K562 (cell line): ENCODE results near the gene VAT1L. TPM values are rescaled to one million over a fixed set of nuclear protein-coding genes. Genes with fewer than 3 reads are reported as not detected.

Experiments used
- ATAC-seq: fragments of 200-7000 bp; cut with Tn5 transposase; 3 replicates; pipeline ENCODE4 v1.9.1; 2020; ENCODE audit warnings: moderate library complexity
- BruUV-seq: library from RNA; stranded (reverse); fragments of 400-500 nt; replicated peaks from 2 replicates; lab custom pipeline; 2021; lab: Mats Ljungman, UMichigan
- CTCF ChIA-PET: fragments of 300-600 bp; formaldehyde crosslinking; extraction: SDS; loops from one replicate; lab custom pipeline; 2021; ENCODE audit warnings: low intra/inter-chr PET ratio; lab: Yijun Ruan, JAX
- POLR2A ChIA-PET: fragments of 300-600, 350-650 bp; sonication (Branson Sonifier 250); formaldehyde crosslinking; extraction: SDS; loops from one replicate; lab custom pipeline; 2021; ENCODE audit warnings: antibody characterized with exemption, inconsistent platforms; lab: Yijun Ruan, JAX
- DNase-seq, 4 experiments: peaks; one replicate each; pipeline versions ENCODE4 v3.0.0 to v3.0.0-alpha.2; 2011 to 2018; ENCODE audit warnings: low spot score in 3 of 4, mixed read lengths in 3 of 4; ENCODE audit errors: extremely low read depth in 1 of 4
- FAIRE-seq: peaks from 2 replicates; lab custom pipeline; 2011; peaks lifted over from hg19 to GRCh38; lab: Jason Lieb, UNC
- H2AFZ ChIP-seq: 2 replicates; pipeline ENCODE4 v1.6.0; 2011; ENCODE audit warnings: low read depth, low read length, control low read depth, inconsistent platforms
- H3K27ac ChIP-seq: fragments of 200-600 bp; 3 replicates; pipeline ENCODE4 v1.8.0; 2011; ENCODE audit warnings: low read depth, mild to moderate bottlenecking, control low read depth, inconsistent platforms, low read length, moderate library complexity, mixed read lengths; ENCODE audit errors: extremely low read depth
- H3K27me3 ChIP-seq, 2 experiments: fragments of 300-600 bp in 1 of 2; 2 replicates in 1 of 2; 3 replicates in 1 of 2; pipeline versions ENCODE4 v1.6.0 to v1.8.0; 2011; ENCODE audit warnings: inconsistent platforms in 2 of 2, low read length in 2 of 2, mild to moderate bottlenecking in 1 of 2, mixed read lengths in 1 of 2, moderate library complexity in 1 of 2; ENCODE audit not compliant: control insufficient read depth in 2 of 2, insufficient read depth in 2 of 2
- H3K36me3 ChIP-seq: fragments of 300-600 bp; 3 replicates; pipeline ENCODE4 v1.8.0; 2011; ENCODE audit warnings: mild to moderate bottlenecking, low read length, inconsistent platforms; ENCODE audit not compliant: control insufficient read depth, insufficient read depth
- H3K4me1 ChIP-seq, 2 experiments: fragments of 200-600 bp in 1 of 2; replicated peaks in 1 of 2; 2 replicates in 1 of 2; 3 replicates in 1 of 2; pipeline versions ENCODE4 v1.5.1 to v1.8.0; 2011; ENCODE audit warnings: inconsistent platforms in 2 of 2, low read length in 2 of 2, mild to moderate bottlenecking in 1 of 2, mixed read lengths in 1 of 2, moderate library complexity in 1 of 2; ENCODE audit not compliant: control insufficient read depth in 2 of 2, insufficient read depth in 2 of 2
- H3K4me2 ChIP-seq: 2 replicates; pipeline ENCODE4 v1.6.1; 2011; ENCODE audit warnings: low read length, control low read depth, inconsistent platforms, mixed read lengths; ENCODE audit not compliant: insufficient read depth
- H3K4me3 ChIP-seq: fragments of 200-600 bp; sonication (generic), shearing (Covaris generic); 2 replicates; pipeline ENCODE4 v1.5.1; 2016; ENCODE audit warnings: control low read depth, inconsistent platforms
- H3K79me2 ChIP-seq: fragments of 200-600 bp; 3 replicates; pipeline ENCODE4 v1.8.0; 2011; ENCODE audit warnings: low read length, inconsistent platforms; ENCODE audit not compliant: control insufficient read depth, insufficient read depth
- H3K9ac ChIP-seq, 2 experiments: 2 replicates each; pipeline versions ENCODE4 v1.6.0 to v1.6.1; 2011; ENCODE audit warnings: low read depth in 2 of 2, low read length in 2 of 2, control low read depth in 1 of 2, inconsistent platforms in 1 of 2, mild to moderate bottlenecking in 1 of 2, mixed read lengths in 1 of 2; ENCODE audit not compliant: insufficient read depth in 1 of 2
- H3K9me1 ChIP-seq: one replicate; pipeline ENCODE4 v1.6.0; 2011; ENCODE audit warnings: inconsistent platforms, mild to moderate bottlenecking, low read length, moderate library complexity; ENCODE audit not compliant: control insufficient read depth, insufficient read depth
- H3K9me3 ChIP-seq: replicated peaks from 2 replicates; pipeline ENCODE4 v1.5.1; 2011; ENCODE audit warnings: low read depth, low read length, inconsistent platforms; ENCODE audit not compliant: control insufficient read depth, insufficient read depth
- H4K20me1 ChIP-seq: replicated peaks from 2 replicates; pipeline ENCODE4 v1.6.1; 2011; ENCODE audit warnings: low read length, inconsistent platforms, mixed read lengths; ENCODE audit not compliant: control insufficient read depth, insufficient read depth
- ETS2 ChIP-seq: IDR thresholded peaks from 2 replicates; pipeline ENCODE4 v1.6.1; 2016; ENCODE audit warnings: borderline replicate concordance, missing genetic modification characterization, mild to moderate bottlenecking, moderate library complexity, missing compliant biosample characterization; ENCODE audit not compliant: poor library complexity, severe bottlenecking
- LARP7 ChIP-seq: fragments of 450-650 bp; IDR thresholded peaks from 2 replicates; pipeline ENCODE4 v1.6.1; 2016
- POLR2B ChIP-seq: fragments of 450-650 bp; IDR thresholded peaks from 2 replicates; pipeline ENCODE4 v1.6.1; 2018; ENCODE audit warnings: low read depth; ENCODE audit not compliant: partially characterized antibody
- SMARCE1 ChIP-seq: fragments of 450-650 bp; IDR thresholded peaks from 2 replicates; pipeline ENCODE4 v1.7.1; 2016; ENCODE audit warnings: mild to moderate bottlenecking
- TAL1 ChIP-seq: fragments of 450-650 bp; IDR thresholded peaks from 2 replicates; pipeline ENCODE4 v1.6.1; 2016; ENCODE audit warnings: mild to moderate bottlenecking
- TBP ChIP-seq: optimal IDR thresholded peaks from 2 replicates; pipeline ENCODE3; 2011; ENCODE audit warnings: low read depth, low read length, improper control_type of control experiment
- WHSC1 ChIP-seq: IDR thresholded peaks from one replicate; pipeline ENCODE4 v1.6.1; 2012; ENCODE audit warnings: low read length, control low read depth, inconsistent platforms
- ZNF24 ChIP-seq: fragments of 450-650 bp; IDR thresholded peaks from 2 replicates; pipeline ENCODE4 v1.6.1; 2016
- ZNF41 ChIP-seq: fragments of 250-450 bp; sonication (Bioruptor Pico); conservative IDR thresholded peaks from 2 replicates; pipeline ENCODE4 v1.4.0; 2020; ENCODE audit warnings: mild to moderate bottlenecking
- ZNF431 ChIP-seq: sonication (generic); formaldehyde crosslinking; IDR thresholded peaks from 2 replicates; pipeline ENCODE4 v1.8.0; 2022; ENCODE audit warnings: mild to moderate bottlenecking, missing genetic modification reagents
- ZZZ3 ChIP-seq: fragments of 450-650 bp; IDR thresholded peaks from 2 replicates; pipeline ENCODE4 v1.6.1; 2016; ENCODE audit warnings: antibody characterized with exemption, mild to moderate bottlenecking, moderate library complexity
- WGBS: fragments of 100-300 bp; shearing (Covaris generic); methylation state at CpG from one replicate; pipeline ENCODE4 v1.1.6; 2016; ENCODE audit warnings: low coverage, mixed read lengths; ENCODE audit not compliant: insufficient coverage; ENCODE audit errors: missing lambda C conversion rate; 5-methylcytosine and 5-hydroxymethylcytosine counted together
- in situ Hi-C: fragments of 300-500 bp; cut with MboI; formaldehyde crosslinking; loops from 4 replicates; pipeline ENCODE4 v1.15.0; 2018; ENCODE audit warnings: inconsistent platforms, mixed read lengths
- intact Hi-C: fragments of 100-400 bp; cut with micrococcal nuclease; formaldehyde crosslinking; loops from 2 replicates; pipeline ENCODE4 v1.14.2; 2022
- polyA plus RNA-seq, 8 experiments: library from polyadenylated mRNA; depleted of rRNA in 4 of 8; stranded (reverse) in 5 of 8; unstranded in 3 of 8; fragments of >200 nt; fragmentation: Nextera tagmentation in 2 of 8; fragmentation: Illumina TruSeq in 1 of 8; extraction: Ambion mirVana in 2 of 8; extraction: Trizol in 1 of 8; gene quantifications; 2 replicates each; pipeline versions ENCODE4 v1.2.1 to v1.2.3, GENCODE V29; 2011 to 2014; ENCODE audit warnings: inconsistent platforms in 1 of 8, missing spikeins in 1 of 8
- total RNA-seq, 7 experiments: library from RNA; depleted of rRNA in 6 of 7; stranded (reverse); fragments of >200 nt in 6 of 7; fragmentation: Illumina TruSeq in 2 of 7; extraction: Trizol in 2 of 7; gene quantifications; 2 replicates each; pipeline versions ENCODE4 v1.2.1 to v1.2.3, GENCODE V29; 2011 to 2021; ENCODE audit warnings: low replicate concordance in 1 of 7

VAT1L gene
- total and polyA plus RNA-seq, 9 of the 15 experiments (the other 6 are each of a cell fraction or from before 2014, with no cell fraction given): 0.01 TPM; not detected in 8

DNA sequence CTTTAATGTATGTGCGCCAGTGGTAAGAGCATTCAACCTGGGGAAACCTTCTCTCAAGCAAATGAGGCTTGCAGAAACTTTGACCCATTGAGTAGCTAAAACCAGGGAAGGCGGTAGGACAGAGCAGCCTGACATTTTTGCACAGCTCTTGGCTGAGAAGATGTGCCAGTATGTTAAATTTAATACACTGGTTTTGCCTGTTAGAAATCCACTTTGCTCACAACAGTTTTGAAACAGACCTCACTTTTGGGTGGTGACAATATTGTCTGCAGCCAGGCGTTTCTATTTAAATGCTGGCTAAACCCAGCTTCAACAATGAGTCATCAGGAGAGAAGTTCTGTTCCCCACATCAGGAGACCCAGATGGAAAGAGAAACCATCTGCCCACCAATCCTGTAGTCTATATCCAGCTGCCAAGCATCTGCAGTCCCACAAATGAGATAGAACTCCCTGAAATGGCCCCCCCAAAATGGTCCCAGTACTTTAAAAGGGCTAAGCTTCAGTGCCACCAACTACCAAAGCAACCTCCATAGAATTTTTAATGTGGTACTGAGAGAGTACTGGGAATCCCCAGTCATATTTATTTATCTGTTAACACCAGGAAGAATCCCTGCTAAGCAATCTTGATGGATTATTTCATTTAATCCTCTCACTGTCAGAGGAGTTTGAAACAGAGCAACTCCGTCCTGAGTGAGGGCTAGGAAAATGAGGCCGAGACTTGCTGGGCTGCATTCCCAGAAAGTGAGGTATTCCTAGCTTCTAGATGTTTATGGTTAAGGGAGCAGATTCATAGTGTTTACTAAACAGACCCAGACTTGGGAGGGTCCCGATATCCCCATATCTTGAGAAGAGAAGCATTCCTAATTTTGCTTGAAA, 205.0 kb downstream of the VAT1L start:
- H3K9me3 ChIP-seq: no peaks in the 10 kb centered on the region
- TF ChIP-seq POLR2B: no peak
- no peak for TF ChIP-seq TAL1
- no peak for TF ChIP-seq ZNF41
- TF ChIP-seq WHSC1: no peak
- TF ChIP-seq LARP7: no peak
- no peak for TF ChIP-seq TBP
- no peak for TF ChIP-seq ZZZ3
- no peak for TF ChIP-seq ZNF24
- no peak for TF ChIP-seq ETS2 (tag)
- TF ChIP-seq ZNF431 (CRISPR knock-in tag): no peak
- no peak for TF ChIP-seq SMARCE1
- TF ChIP-seq, all 486 proteins: peak for 0
- Histone ChIP-seq H3K79me2 (no peaks in the 10 kb centered on the region), H3K4me1 (no peaks in the 10 kb centered on the region), H2AFZ (no peak overlapping the region), H3K4me3 (no peak overlapping the region), H3K9me1 (no peaks in the 10 kb centered on the region), H3K4me2 (no peak overlapping the region), H3K36me3 (no peaks in the 10 kb centered on the region), H3K9ac (no peak overlapping the region), H4K20me1 (no peaks in the 10 kb centered on the region), H3K27me3 (no peaks in the 10 kb centered on the region), H3K27ac (no peak overlapping the region)
- ATAC-seq: no peak
- DNase-seq: no peak
- no TSS peak for BruUV-seq
- no peak for FAIRE-seq
- ChIA-PET CTCF (no interaction called here), POLR2A (no interaction called here)
- in situ Hi-C loops: no loop called here
- intact Hi-C loops: no loop called here
- 1% methylated on average over 6 of the region's 6 CpGs for WGBS
